ENCODE data around the gene TSPAN3.

DNA sequence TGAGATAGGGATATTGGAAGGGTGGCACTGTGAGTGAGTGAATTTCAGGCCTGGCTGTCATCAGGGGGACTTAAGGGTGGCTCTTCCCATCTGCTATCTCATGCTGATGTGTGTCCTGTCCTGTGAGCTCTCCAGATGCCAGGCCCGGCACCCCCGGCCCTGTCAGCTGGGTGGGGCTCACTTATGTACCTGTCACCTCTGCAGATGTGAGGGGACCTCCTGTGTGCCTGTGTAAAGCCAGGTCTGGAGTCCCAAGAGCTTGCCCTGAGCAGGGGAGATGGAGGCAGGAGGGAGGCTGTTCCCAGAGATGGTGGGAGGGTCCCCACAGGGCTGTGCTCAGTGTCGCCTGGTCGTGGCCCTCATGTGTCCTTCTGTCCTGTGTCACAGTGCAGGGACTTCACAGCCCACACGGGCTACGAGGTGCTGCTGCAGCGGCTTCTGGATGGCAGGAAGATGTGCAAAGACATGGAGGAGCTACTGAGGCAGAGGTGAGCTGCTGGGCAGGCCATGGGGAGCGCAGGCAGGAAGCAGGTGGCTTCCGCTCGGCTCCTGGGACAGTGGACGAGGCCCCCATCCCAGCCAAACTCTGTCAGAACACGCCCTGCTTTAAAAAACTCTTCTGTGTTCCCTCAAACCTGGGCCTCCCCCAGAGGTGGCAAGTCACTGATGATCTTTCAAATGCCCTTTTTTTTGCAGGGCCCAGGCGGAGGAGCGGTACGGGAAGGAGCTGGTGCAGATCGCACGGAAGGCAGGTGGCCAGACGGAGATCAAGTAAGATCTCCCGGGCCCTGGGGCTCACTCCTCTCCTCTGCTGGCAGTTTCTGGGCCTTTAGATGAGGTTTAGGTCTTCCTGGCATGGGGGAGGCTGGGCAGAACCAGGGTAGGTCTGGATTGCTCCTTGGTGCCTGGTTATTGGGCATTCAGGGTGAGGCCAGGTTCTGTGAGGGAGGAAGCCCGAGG lies 52.9 kb downstream of the TSPAN3 start:
- TF ChIP-seq YY1 (IDR thresholded peaks at IDR 0.05; ENCODE audit: insufficient read depth, insufficient read length) = no peak
- TF ChIP-seq ZNF274 (IDR thresholded peaks at IDR 0.05; ENCODE audit: low read depth, low read length) = no peak

Data from NT2/D1 (cell line).